Left hindlimb (tissue), 1 donor: ENCODE results near the gene CPLX4.

Source experiments
- DNase-seq: peaks from one replicate; pipeline ENCODE4 v3.0.0-alpha.2; 2018

The CPLX4 gene

DNA sequence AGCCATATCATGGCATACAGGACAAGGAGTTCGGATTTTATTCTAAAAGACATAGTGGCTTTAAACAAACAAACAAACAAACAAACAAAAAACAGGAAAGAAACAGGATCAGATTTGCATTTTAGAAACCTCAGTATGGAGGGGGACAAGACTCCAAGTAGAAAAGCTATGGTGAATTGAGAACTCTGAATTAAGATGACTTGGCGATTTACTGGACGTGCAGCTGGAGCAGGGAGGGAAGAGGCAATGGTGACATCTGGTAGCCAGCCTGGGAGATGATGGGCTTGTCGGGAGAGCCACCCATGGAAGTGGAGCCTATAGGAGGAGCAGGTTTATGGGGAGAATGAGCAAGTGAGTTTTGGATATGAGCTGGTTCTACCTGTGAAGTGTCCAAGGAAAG lies 13.2 kb downstream of the CPLX4 start:
- no peak for DNase-seq

DNA sequence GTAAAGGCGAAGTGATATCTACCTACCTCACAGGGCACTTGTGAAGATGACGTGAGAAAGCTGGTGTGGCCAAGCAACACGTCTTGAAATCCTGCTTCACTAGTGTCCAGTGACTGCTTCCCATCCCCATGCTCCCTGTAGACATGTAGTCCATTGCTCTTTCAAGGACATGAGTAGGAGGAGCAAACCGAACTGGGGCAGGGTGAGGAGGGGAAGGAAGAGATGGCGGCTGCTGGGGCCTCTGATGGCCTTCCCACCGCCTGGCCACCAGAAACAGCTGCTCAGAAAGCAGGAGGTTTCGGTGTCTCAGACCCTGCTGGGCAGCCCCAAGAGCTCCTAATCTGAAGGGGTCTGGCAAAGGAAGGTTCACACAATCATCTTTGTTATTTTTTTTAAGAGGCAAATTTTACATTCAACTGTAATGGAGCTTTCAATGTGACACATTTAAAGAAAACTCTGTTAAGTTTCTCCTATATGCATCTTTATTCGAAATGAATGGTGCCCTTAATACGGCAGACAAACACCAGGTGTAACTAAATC lies 14.7 kb downstream of the CPLX4 start:
- no peak for DNase-seq

DNA sequence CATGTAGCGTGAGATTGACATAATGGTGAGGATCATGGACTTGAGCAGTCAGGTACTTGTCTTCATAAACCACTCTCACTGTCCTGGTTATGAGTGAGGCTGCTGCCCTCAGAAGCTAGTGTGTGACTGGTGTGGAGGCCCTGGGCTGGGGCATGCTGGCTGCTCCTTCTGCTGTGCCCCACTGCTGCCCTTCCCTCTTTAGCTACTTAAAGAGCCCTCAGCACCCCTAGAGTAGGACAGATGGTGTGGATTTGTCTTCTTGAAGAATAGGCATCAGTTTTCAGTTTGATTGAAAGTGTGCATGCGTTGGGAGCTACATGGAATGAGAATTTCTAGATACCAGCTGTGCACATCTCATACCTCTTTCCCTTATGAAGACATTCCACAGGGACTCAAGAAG lies 15.4 kb downstream of the CPLX4 start:
- no peak for DNase-seq

GRCh38 chr18:59301929-59302328 lies 16.5 kb downstream of the CPLX4 start:
- no peak for DNase-seq

DNA sequence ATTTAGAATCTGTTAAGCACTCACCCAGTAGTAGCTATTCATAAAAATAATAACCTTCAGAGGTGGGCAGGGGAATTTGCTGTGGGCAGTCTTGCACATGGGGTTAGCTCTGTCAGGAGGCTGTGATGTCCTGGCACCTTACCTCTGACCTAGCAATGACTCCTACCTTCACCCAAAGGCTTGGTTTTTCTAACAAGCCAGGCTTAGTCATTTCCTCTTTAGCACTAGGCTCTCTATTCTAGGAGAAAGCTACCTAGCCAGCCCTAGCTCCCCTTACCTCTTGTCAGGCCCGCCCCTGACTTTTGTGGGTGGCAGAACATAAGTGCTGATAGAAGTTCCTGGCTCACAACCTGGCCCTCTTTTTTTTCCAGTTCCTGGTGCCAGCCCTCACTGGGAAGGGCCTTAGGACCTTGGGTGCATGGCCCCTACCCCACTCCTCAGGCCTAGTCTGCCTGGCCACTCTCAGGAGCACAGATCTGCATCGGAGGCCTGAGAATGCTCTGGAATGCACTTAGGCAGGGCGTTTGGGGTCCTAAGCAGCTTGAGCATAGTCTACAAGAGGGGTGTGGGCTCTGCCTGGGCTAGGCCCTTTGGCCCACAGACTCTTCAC lies 17.7 kb downstream of the CPLX4 start:
- no peak for DNase-seq

GRCh38 chr18:59298871-59299270 lies 19.6 kb downstream of the CPLX4 start:
- DNase-seq: no peak

DNA sequence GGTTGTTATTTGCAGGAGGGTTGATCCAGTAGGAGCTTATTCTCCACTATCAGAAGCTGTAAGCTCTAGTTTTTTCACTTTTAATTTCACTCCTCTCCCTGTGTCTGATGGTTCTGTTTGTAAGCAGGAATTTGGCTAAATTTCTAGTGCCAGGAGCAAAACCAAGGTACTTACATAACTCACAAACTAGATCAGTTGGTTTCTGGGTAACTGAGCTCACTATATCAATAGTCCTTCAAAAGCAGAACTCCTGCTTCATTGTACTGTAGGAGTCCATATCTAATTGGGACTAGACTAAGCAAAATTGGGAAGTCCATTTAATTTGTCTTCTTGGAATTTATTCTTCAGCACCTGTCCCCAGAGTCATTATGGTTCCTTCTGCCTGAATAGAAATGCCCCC lies 25.1 kb downstream of the CPLX4 start:
- no peak for DNase-seq

DNA sequence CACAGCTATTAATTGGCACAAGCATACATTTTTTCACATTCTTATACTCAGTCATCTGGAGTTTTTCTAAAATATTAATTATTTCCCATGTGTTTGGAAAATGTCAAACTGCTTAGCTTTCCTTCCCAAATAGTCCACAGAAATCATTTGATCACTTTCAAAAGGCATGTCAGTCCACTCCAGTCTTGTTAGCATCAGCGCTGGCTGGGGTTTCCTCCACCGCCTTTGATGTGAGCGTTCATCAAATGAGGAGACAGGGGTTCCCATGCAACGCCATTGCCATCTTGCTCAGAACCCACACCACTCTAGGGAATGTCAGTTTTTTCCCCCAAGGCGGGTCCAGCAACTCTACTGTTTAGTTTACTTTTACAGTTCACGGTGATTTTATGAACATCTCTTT lies 32.1 kb downstream of the CPLX4 start:
- no peak for DNase-seq

GRCh38 chr18:59282341-59282740 lies 36.1 kb downstream of the CPLX4 start:
- DNase-seq: no peak

GRCh38 chr18:59279722-59280121 lies 38.7 kb downstream of the CPLX4 start:
- no peak for DNase-seq

GRCh38 chr18:59279193-59279592 lies 39.3 kb downstream of the CPLX4 start:
- no peak for DNase-seq

DNA sequence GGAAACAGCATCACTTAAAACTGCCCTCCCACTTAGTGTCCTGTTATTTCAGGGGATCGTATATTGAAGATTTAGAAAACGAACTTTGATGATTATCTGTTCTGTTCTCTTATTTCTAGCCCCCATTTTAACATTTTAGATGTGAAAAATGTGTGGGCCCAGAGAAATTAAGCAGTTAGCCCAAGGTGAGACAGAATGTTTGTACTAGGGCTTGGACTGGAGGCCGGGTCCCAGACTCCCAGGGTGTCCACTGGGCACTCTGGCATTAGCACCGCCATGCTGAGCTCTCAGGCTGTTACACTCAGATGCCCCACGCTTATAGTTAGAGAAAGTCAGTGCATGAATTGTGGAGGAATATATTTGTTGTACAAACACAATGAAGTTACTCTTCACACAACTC lies 39.7 kb downstream of the CPLX4 start:
- no peak for DNase-seq

- no peak for DNase-seq
Measured at GRCh38 chr18:59276047-59276446, 42.4 kb downstream of the CPLX4 start.

GRCh38 chr18:59275406-59275949 lies 43.0 kb downstream of the CPLX4 start:
- no peak for DNase-seq

GRCh38 chr18:59274533-59274928 lies 43.9 kb downstream of the CPLX4 start:
- DNase-seq: no peak

- DNase-seq: no peak
Measured at GRCh38 chr18:59273759-59274532, 44.5 kb downstream of the CPLX4 start.

GRCh38 chr18:59272891-59273758 lies 45.3 kb downstream of the CPLX4 start, which contains the start of gene RAX:
Gene RAX (minus strand): TSS chr18:59273454. CDS start chr18:59273206, 248 bp downstream.
- no peak for DNase-seq

- no peak for DNase-seq
Measured at GRCh38 chr18:59272221-59272888, 46.1 kb downstream of the CPLX4 start.

GRCh38 chr18:59271606-59272220 lies 46.7 kb downstream of the CPLX4 start:
- DNase-seq: no peak

GRCh38 chr18:59270689-59271257 lies 47.7 kb downstream of the CPLX4 start:
- no peak for DNase-seq

- no peak for DNase-seq
Measured at GRCh38 chr18:59269563-59270119, 48.8 kb downstream of the CPLX4 start.
